Ishikawa (cell line): ENCODE data around the gene MIGA2.

ENCODE experiments used
- EP300 ChIP-seq: IDR thresholded peaks from 2 replicates; pipeline ENCODE4 v1.6.1; 2012; ENCODE audit warnings: borderline replicate concordance
- TAF1 ChIP-seq: IDR thresholded peaks from 2 replicates; pipeline ENCODE4 v1.6.1; 2012; ENCODE audit warnings: low read depth, mild to moderate bottlenecking
- TEAD4 ChIP-seq: IDR thresholded peaks from 2 replicates; pipeline ENCODE4 v1.6.1; 2012

GRCh38 chr9:129008986-129009583, 27.3 kb upstream of the MIGA2 start:
- TF ChIP-seq TAF1 (no peak), TEAD4 (no peak), EP300 (no peak)
